Measurements from ENCODE around the gene SLFNL1.

The SLFNL1 gene

GRCh38 chr1:41021526-41022308, at the start of gene SLFNL1:
Gene SLFNL1, minus strand, starts transcription at chr1:41021725. Its CDS starts 1,065 bp downstream, at chr1:41020660.
- DNase-seq: no peak

- DNase-seq: no peak
Measured at GRCh38 chr1:41056907-41057306, 35.4 kb upstream of the SLFNL1 start.

- no peak for DNase-seq
Measured at GRCh38 chr1:41053316-41053715, 31.8 kb upstream of the SLFNL1 start.

GRCh38 chr1:41051022-41051421, 29.5 kb upstream of the SLFNL1 start:
- DNase-seq: no peak

GRCh38 chr1:41048540-41048939, 27.0 kb upstream of the SLFNL1 start:
- no peak for DNase-seq

- no peak for DNase-seq
Measured at GRCh38 chr1:41046347-41046775, 24.8 kb upstream of the SLFNL1 start.

- no peak for DNase-seq
Measured at GRCh38 chr1:41045740-41046139, 24.2 kb upstream of the SLFNL1 start.

GRCh38 chr1:41044187-41044586, 22.7 kb upstream of the SLFNL1 start:
- no peak for DNase-seq

GRCh38 chr1:41041614-41042270, 20.2 kb upstream of the SLFNL1 start:
- no peak for DNase-seq

- no peak for DNase-seq
Measured at GRCh38 chr1:41038110-41038509, 16.6 kb upstream of the SLFNL1 start.

- DNase-seq: no peak
Measured at GRCh38 chr1:41037116-41037903, 15.8 kb upstream of the SLFNL1 start.

GRCh38 chr1:41033272-41033671, 11.7 kb upstream of the SLFNL1 start:
- DNase-seq: no peak

- no peak for DNase-seq
Measured at GRCh38 chr1:41032147-41032546, 10.6 kb upstream of the SLFNL1 start.

- no peak for DNase-seq
Measured at GRCh38 chr1:41030872-41031616, 9.5 kb upstream of the SLFNL1 start.

GRCh38 chr1:41028034-41028642, 6.6 kb upstream of the SLFNL1 start:
- DNase-seq: no peak

- no peak for DNase-seq
Measured at GRCh38 chr1:41025979-41026819, 4.7 kb upstream of the SLFNL1 start.

GRCh38 chr1:41024953-41025352, 3.4 kb upstream of the SLFNL1 start:
- DNase-seq: no peak

GRCh38 chr1:41023279-41023990, 1.9 kb upstream of the SLFNL1 start:
- DNase-seq: no peak

- no peak for DNase-seq
Measured at GRCh38 chr1:41022424-41022823, 899 bp upstream of the SLFNL1 start.

GRCh38 chr1:41020654-41021053, 871 bp downstream of the SLFNL1 start:
- DNase-seq: no peak

GRCh38 chr1:41020109-41020576, 1.4 kb downstream of the SLFNL1 start:
- no peak for DNase-seq

Data from NCI-H2227 treated with DMSO at 0.1 percent for 48 hours (cell line).